Measurements from ENCODE around the gene SLF2.

GRCh38 chr10:100939763-100940344 lies 27.1 kb downstream of the SLF2 start:
- TF ChIP-seq CTCF (IDR thresholded peaks at IDR 0.05): no peak
- no peak for TF ChIP-seq POLR2A (IDR thresholded peaks at IDR 0.05)
